Activated CD4-positive, alpha-beta memory T cell treated with anti-CD3 and anti-CD28 coated beads for 36 hours (primary cell): ENCODE results near the gene DHRS2. TPM values are rescaled to one million over a fixed set of nuclear protein-coding genes. Genes with fewer than 3 reads are reported as not detected.

Experiments used
- CTCF ChIA-PET: fragments of 350-600 bp; sonication (Branson Sonifier 250); formaldehyde crosslinking; loops from one replicate; lab custom pipeline; 2021; ENCODE audit warnings: antibody characterized with exemption, inconsistent platforms; lab: Charles Lee
- POLR2A ChIA-PET: fragments of 350-600 bp; sonication (Branson Sonifier 250); formaldehyde crosslinking; loops from one replicate; lab custom pipeline; 2021; ENCODE audit warnings: antibody characterized with exemption; lab: Charles Lee
- DNase-seq: peaks from one replicate; pipeline ENCODE4 v3.0.0-alpha.2; 2020
- H3K27ac Mint-ChIP-seq: one replicate; pipeline ENCODE4 v1.8.0; 2021; ENCODE audit warnings: mixed read lengths
- H3K27me3 Mint-ChIP-seq: one replicate; pipeline ENCODE4 v1.8.0; 2021; ENCODE audit warnings: mixed read lengths
- H3K36me3 Mint-ChIP-seq: one replicate; pipeline ENCODE4 v1.8.0; 2021; ENCODE audit warnings: mixed read lengths
- H3K4me1 Mint-ChIP-seq: one replicate; pipeline ENCODE4 v1.8.0; 2021; ENCODE audit warnings: low read depth, mixed read lengths
- H3K4me3 Mint-ChIP-seq: one replicate; pipeline ENCODE4 v1.8.0; 2021; ENCODE audit warnings: mild to moderate bottlenecking, mixed read lengths
- H3K9me3 Mint-ChIP-seq: one replicate; pipeline ENCODE4 v1.8.0; 2021; ENCODE audit warnings: mixed read lengths
- intact Hi-C: fragments of 100-400 bp; cut with micrococcal nuclease; formaldehyde crosslinking; loops from one replicate; pipeline ENCODE4 v1.15.1; 2023
- total RNA-seq, 2 experiments: library from RNA; stranded (reverse); gene quantifications; one replicate each; pipeline ENCODE4 v1.2.3, GENCODE V29; 2021

The DHRS2 gene
- total RNA-seq, 2 experiments from 2014 or later, result 2.5 to 2.6 TPM

DNA sequence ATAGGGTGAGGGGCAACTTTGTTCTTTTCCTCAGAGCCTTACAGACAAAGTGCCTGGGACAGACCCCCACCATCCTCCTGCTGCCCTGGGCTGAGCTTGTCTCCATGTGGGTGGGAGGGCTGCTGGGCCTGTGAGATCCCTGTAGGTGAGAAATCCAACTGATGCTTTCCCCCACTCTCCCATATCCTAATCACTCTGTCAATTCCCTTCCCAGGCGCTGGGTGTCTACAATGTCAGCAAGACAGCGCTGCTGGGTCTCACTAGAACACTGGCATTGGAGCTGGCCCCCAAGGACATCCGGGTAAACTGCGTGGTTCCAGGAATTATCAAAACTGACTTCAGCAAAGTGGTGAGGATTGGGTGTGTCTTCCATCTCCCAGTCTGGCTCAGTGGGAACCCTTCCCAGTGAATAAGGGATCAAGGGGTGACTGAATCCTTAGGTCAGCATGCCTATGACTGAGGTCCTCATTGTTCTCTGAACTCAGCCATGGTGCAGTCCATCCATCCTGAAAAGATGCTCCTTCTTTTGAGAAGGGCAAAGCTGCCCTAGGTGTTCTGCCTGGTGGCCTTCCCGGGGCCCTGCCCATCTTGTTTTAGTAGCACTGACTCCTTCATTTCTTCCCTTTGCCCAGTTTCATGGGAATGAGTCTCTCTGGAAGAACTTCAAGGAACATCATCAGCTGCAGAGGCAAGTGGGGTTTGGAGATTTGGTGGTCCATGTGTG lies 8.2 kb downstream of the DHRS2 start:
- H3K4me1 Mint-ChIP-seq, result no peaks in the 10 kb centered on the region
- CTCF ChIA-PET, result interaction anchor here (0.6 to 2.6 kb wide), 2 partner anchors 12 to 13 kb away, joined by 3 to 13 read pairs; no protein-coding TSS in a partner anchor
- no peak overlapping the region for H3K4me3 Mint-ChIP-seq
- POLR2A ChIA-PET, result no interaction called here
- H3K27me3 Mint-ChIP-seq, result no peaks in the 10 kb centered on the region
- no peaks in the 10 kb centered on the region for H3K9me3 Mint-ChIP-seq
- H3K36me3 Mint-ChIP-seq, result no peaks in the 10 kb centered on the region
- no peak overlapping the region for H3K27ac Mint-ChIP-seq
- no peak for DNase-seq
- intact Hi-C loops, result no loop called here

DNA sequence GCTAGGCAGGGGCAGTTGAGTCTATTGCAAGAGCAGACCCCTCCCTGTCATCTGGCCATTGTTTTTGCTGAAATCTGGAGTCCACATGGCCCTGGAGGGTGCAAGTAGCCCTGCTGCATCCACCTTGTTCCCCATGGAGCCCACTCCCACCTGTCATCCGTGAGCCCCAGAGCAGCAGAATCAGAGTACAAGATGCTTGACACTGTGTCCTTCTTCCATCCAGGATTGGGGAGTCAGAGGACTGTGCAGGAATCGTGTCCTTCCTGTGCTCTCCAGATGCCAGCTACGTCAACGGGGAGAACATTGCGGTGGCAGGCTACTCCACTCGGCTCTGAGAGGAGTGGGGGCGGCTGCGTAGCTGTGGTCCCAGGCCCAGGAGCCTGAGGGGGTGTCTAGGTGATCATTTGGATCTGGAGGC lies 8.8 kb downstream of the DHRS2 start:
- no peaks in the 10 kb centered on the region for H3K9me3 Mint-ChIP-seq
- CTCF ChIA-PET, result interaction anchor here (2.6 kb wide), 1 partner anchor 13 kb away, joined by 13 read pairs; no protein-coding TSS in a partner anchor
- H3K4me1 Mint-ChIP-seq, result no peaks in the 10 kb centered on the region
- H3K27me3 Mint-ChIP-seq, result no peaks in the 10 kb centered on the region
- DNase-seq, result no peak
- POLR2A ChIA-PET, result no interaction called here
- no peak overlapping the region for H3K4me3 Mint-ChIP-seq
- no peak overlapping the region for H3K27ac Mint-ChIP-seq
- H3K36me3 Mint-ChIP-seq, result no peaks in the 10 kb centered on the region
- intact Hi-C loops, result no loop called here

DNA sequence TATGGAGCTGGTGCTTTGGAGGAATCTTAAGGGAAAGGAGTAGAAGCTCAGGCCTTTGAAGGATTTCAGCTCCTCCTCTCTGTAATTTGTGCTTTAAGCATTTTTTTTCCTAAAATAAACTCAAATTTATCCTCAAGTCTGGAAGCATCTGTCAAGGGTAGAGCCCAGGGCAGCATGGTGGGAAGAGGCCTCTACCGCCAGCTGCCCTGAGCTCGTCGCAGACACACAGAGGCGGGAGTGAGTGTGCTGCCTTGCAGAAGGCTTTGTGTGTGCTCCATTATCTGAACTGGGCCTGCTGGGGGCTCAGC lies 9.3 kb downstream of the DHRS2 start:
- Mint-ChIP-seq H3K9me3 (no peaks in the 10 kb centered on the region), H3K36me3 (no peaks in the 10 kb centered on the region), H3K4me1 (no peaks in the 10 kb centered on the region), H3K27me3 (no peaks in the 10 kb centered on the region), H3K4me3 (no peak overlapping the region), H3K27ac (no peak overlapping the region)
- no peak for DNase-seq
- ChIA-PET CTCF (interaction anchor here (2.6 kb wide), 1 partner anchor 14 kb away, joined by 13 read pairs; no protein-coding TSS in a partner anchor), POLR2A (no interaction called here)
- intact Hi-C loops, result no loop called here

DNA sequence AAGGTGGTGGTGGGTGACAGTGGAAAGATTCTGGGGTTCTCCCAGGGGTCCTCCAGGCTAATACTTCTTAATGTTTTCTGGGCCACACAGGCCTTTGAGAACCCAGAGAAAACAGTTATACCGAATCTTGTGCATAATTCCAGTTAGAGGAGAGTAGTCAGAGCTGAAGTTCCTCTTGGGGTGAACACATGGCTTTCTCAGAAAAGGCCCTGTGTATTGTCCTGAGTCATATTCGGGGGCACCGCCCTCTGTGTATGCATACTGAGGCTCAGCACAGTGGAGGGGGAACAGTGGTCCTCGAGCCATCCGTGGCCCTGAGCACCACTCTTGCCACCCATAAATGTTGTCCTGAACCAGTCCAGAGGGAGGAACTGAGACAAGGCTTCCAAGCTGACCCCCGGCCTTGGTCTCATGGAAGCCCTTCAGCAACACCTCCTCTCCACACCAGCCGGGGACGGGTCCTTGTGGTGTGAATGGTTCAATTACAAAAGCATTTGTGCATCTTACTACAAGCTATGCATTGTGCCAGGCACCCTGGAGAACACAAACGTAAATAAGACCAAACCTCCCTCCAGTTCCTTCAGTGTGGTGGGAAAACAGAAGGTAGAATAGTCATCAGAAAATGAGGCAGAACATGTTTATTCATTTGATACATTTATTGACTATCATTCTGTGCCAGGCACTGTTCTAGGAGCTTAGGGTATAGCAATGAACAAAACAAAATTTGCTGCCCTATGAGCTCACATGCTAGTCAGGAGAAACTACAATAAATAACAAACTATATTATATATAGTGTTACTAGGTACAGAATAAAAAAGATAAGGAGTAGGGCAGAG lies 9.9 kb downstream of the DHRS2 start:
- H3K4me1 Mint-ChIP-seq, result no peaks in the 10 kb centered on the region

DNA sequence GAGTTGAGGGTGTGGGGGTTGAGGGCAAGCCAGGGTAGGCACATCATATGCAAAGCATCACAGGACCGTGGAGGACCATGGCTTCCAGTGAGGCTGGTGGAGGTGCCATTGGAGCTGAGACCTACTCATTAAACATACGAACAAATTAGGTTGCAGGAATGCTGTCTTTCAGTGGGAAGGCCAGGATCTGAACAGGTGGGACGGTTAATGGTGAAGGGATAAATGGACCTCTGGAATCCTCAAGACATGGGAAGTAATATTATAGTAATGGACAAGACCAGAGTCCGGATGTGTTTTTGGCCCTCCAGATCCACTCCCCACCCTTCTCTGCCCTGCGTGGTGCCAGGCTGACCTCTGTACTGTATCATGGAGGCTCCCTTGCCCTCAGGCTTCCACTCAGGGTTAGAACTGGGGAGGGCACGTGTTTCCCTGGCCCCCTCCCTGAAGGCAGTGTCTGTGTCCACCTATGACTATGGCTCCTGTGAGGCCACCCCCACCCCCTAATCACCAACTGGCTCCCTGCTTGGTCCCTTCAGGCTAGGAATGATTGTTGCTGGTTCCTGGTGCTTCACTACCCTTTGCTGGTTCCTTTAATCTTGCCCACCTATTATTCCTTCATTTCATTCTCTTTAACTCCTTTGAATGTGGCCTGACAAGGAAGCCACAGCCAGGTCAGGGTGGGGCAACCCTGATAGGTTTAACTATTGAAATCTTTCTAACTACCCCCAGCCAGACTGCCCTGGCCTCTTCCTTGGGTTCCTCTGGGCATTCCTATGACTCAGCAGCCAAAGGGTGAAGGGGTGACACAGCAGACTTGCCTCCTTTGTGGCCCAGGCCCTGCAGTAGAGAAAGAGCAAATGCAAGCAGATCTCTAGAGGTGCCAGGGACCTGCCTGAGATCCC lies 10.7 kb downstream of the DHRS2 start:
- no peaks in the 10 kb centered on the region for H3K9me3 Mint-ChIP-seq
- no peaks in the 10 kb centered on the region for H3K36me3 Mint-ChIP-seq
- no peak overlapping the region for H3K4me3 Mint-ChIP-seq
- ChIA-PET CTCF (interaction anchor here (2.6 kb wide), 1 partner anchor 15 kb away, joined by 13 read pairs; no protein-coding TSS in a partner anchor), POLR2A (no interaction called here)
- no peaks in the 10 kb centered on the region for H3K27me3 Mint-ChIP-seq
- H3K4me1 Mint-ChIP-seq, result no peaks in the 10 kb centered on the region
- intact Hi-C loops, result no loop called here
- no peak overlapping the region for H3K27ac Mint-ChIP-seq
- DNase-seq, result peak; percentile 12

More for the DNA sequence above, 9.9 kb downstream of the DHRS2 start:
- no peak overlapping the region for H3K4me3 Mint-ChIP-seq
- DNase-seq, result peak; percentile 13
- no peaks in the 10 kb centered on the region for H3K36me3 Mint-ChIP-seq
- CTCF ChIA-PET, result interaction anchor here (2.6 kb wide), 1 partner anchor 14 kb away, joined by 13 read pairs; no protein-coding TSS in a partner anchor
- no peak overlapping the region for H3K27ac Mint-ChIP-seq
- H3K9me3 Mint-ChIP-seq, result no peaks in the 10 kb centered on the region
- POLR2A ChIA-PET, result no interaction called here
- H3K27me3 Mint-ChIP-seq, result no peaks in the 10 kb centered on the region
- intact Hi-C loops, result no loop called here

DNA sequence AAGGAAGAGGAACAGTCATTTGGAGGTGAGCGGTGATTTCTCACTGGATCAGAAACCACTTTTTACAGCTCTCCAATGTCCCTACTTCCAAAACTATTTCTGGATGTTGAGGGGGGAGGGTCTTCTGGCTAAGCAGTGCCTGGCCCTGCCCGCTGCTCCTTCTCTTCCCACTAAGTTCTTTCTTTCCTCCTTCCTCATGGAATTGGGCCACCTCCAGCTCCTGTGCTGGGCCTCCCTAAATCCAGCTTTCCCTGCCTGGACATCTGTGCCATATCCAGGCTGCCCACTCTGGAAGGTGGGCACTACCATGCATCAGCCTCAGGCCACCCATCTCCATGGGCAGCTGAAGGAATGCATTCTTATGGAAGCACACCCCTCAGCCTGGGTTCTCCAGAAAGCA lies 11.5 kb downstream of the DHRS2 start:
- POLR2A ChIA-PET, result no interaction called here
- Mint-ChIP-seq H3K27me3 (no peaks in the 10 kb centered on the region), H3K4me3 (no peak overlapping the region), H3K27ac (no peak overlapping the region), H3K9me3 (no peaks in the 10 kb centered on the region), H3K4me1 (no peaks in the 10 kb centered on the region), H3K36me3 (no peaks in the 10 kb centered on the region)
- intact Hi-C loops, result no loop called here
- DNase-seq, result no peak
- CTCF ChIA-PET, result interaction anchor here (2.9 kb wide), 1 partner anchor 16 kb away, joined by 8 read pairs; no protein-coding TSS in a partner anchor

DNA sequence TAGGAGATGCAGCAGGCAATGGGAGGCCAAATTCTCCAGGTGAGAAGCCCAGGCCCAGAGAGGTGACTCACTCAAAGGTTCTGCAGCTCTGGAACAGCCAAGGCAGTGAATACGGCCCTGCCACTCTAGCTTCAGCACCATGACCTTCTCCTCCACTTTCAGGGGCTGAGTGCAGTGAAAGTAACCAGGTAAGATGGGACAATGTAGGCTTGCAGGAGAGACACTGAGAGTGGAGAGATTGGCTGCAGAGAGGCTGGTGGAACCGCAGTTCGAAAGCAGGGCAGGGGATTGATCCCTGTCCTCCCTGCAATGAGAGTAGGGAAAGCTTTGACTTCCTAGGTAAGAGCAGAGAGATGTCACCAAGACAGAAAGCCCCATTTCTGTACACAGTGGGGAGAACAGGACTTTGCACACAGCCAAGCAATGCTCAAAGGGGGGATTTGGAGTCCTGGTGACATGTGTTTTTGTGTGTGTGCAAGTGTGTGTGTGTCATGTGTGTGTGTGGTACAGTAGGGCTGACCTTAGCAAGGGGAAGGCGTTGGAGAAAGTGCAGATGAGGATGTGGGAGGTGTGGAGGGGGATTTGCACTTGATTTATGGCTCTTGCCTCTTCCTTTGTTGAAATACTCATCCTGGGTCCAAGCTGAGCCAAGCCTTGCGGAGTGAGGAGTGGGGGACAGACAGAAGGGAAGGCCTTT lies 12.7 kb downstream of the DHRS2 start:
- no peaks in the 10 kb centered on the region for H3K36me3 Mint-ChIP-seq
- CTCF ChIA-PET, result interaction anchor here (1.0 to 2.9 kb wide), 3 partner anchors 9 to 17 kb away, joined by 3 to 8 read pairs (median 4); no protein-coding TSS in a partner anchor
- no peak overlapping the region for H3K27ac Mint-ChIP-seq
- POLR2A ChIA-PET, result no interaction called here
- DNase-seq, result no peak
- no peaks in the 10 kb centered on the region for H3K27me3 Mint-ChIP-seq
- H3K4me1 Mint-ChIP-seq, result no peaks in the 10 kb centered on the region
- H3K9me3 Mint-ChIP-seq, result no peaks in the 10 kb centered on the region
- no peak overlapping the region for H3K4me3 Mint-ChIP-seq
- intact Hi-C loops, result no loop called here

DNA sequence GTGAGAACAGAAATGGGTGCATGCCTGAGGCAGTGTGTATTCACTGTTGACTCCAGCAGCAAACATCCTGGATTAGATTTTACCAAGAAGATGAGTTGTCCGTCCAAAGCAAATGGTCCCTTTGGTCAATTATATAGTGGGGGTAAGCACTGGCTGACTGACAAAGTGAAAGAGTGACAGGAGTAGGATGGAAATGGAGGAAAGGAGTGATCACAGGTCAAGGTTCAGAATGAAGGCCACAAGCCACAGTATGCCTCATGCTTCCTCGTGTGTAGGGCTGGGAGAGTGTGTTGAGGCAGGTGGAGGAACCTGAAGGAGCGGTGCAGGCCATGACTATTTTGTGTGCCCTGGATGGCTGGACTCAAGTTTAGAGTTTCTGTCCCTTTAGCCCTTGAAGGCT lies 14.3 kb downstream of the DHRS2 start:
- intact Hi-C loops, result no loop called here
- Mint-ChIP-seq H3K4me1 (no peaks in the 10 kb centered on the region), H3K27me3 (no peaks in the 10 kb centered on the region), H3K27ac (no peak overlapping the region), H3K9me3 (peaks cover 2% of the 10 kb centered on the region), H3K36me3 (no peaks in the 10 kb centered on the region), H3K4me3 (no peak overlapping the region)
- ChIA-PET POLR2A (no interaction called here), CTCF (interaction anchor here (2.9 kb wide), 1 partner anchor 19 kb away, joined by 8 read pairs; no protein-coding TSS in a partner anchor)
- DNase-seq, result no peak

DNA sequence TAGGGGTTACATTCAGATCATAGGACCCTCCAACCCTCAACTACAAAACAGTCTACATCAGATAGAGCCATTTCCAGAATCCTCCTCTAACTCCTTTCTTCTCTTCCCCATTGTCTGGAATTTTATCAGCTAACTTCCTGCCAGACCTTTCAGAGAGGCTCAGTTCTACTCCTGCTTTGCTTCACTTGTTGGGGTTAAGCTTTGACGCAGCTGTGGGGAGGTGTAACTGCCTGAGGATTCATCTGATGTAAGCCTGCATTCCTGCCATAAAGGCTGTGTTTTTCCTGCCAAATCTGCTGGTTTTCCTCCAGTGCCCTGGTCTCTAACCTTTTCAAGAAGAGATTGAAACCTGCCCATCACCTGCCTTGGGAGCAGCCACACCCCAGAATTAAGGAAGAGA lies 16.9 kb downstream of the DHRS2 start:
- H3K27ac Mint-ChIP-seq, result no peak overlapping the region
- POLR2A ChIA-PET, result no interaction called here

DNA sequence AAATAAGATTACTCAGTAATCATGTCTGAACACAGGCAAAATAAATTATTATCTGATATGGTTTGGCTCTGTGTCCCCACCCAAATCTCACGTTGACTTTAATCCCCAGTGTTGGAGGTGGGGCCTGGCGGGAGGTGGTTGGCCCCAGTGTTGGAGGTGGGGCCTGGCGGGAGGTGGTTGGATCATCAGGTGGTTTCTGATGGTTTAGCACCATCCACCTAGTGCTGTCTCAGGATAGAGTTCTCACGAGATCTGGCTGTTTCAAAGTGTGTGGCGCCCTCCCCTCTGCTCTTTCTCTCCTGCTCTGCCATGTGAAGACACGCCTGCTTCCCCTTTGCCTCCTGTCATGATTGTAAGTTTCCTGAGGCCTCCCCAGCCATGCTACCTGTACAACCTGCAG lies 18.1 kb downstream of the DHRS2 start:
- intact Hi-C loops, result no loop called here

More for the DNA sequence above, 16.9 kb downstream of the DHRS2 start:
- H3K4me3 Mint-ChIP-seq, result no peak overlapping the region
- intact Hi-C loops, result no loop called here
- CTCF ChIA-PET, result interaction anchor here (1.3 to 2.0 kb wide), 2 partner anchors 13 to 21 kb away, joined by 7 to 8 read pairs; no protein-coding TSS in a partner anchor
- no peaks in the 10 kb centered on the region for H3K36me3 Mint-ChIP-seq
- DNase-seq, result no peak
- H3K27me3 Mint-ChIP-seq, result no peaks in the 10 kb centered on the region
- no peaks in the 10 kb centered on the region for H3K4me1 Mint-ChIP-seq
- H3K9me3 Mint-ChIP-seq, result peaks cover 2% of the 10 kb centered on the region

DNA sequence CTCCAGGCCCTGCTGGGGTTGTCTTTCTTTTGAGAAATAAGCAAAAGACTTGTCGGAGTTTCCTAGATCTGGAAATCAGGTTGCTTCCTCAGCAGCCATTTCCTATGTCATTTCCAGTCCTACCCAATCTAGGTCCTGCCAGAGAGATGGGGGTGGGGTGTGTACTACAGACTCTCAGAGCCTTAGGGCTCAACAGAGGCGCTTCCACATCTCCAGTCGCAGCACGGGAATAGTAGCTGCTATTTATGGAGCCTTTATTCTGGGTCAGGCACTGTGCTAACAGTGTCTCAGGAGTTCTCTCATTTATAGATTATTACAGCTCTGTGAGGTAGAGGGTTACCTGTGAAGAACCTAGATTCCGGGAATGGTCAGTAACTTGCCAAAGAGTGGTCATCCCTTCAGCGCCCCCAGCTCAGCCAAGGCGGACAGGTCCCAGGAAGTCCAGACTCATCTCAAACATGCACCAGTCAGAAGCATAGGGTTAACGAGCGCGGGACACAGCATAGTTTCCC lies 21.9 kb downstream of the DHRS2 start:
- intact Hi-C loops, result no loop called here
- Mint-ChIP-seq H3K27me3 (no peaks in the 10 kb centered on the region), H3K4me3 (no peak overlapping the region), H3K4me1 (no peaks in the 10 kb centered on the region), H3K36me3 (no peaks in the 10 kb centered on the region), H3K27ac (no peak overlapping the region), H3K9me3 (peaks cover 2% of the 10 kb centered on the region)
- ChIA-PET POLR2A (no interaction called here), CTCF (interaction anchor here (1.4 kb wide), 1 partner anchor 9 kb away, joined by 4 read pairs; no protein-coding TSS in a partner anchor)
- no peak for DNase-seq

More for the DNA sequence above, 18.1 kb downstream of the DHRS2 start:
- Mint-ChIP-seq H3K4me1 (no peaks in the 10 kb centered on the region), H3K9me3 (peaks cover 2% of the 10 kb centered on the region), H3K36me3 (no peaks in the 10 kb centered on the region), H3K27ac (no peak overlapping the region), H3K27me3 (no peaks in the 10 kb centered on the region), H3K4me3 (no peak overlapping the region)
- CTCF ChIA-PET, result interaction anchor here (1.3 to 2.0 kb wide), 2 partner anchors 12 to 22 kb away, joined by 7 to 8 read pairs; no protein-coding TSS in a partner anchor
- POLR2A ChIA-PET, result no interaction called here
- no peak for DNase-seq
